Activated CD4-positive, alpha-beta T cell treated with anti-CD3 and anti-CD28 coated beads for 36 hours (primary cell): ENCODE measurements around the gene TACR1. TPM values are rescaled to one million over a fixed set of nuclear protein-coding genes. Genes with fewer than 3 reads are reported as not detected.
"Not testable (repeated sequence)": the region's sequence is repeated elsewhere in the genome, so short reads cannot be mapped to it uniquely, and the experiment has no call there.

Experiments used
- ATAC-seq: fragments of 200-7000 bp; cut with Tn5 transposase; one replicate; pipeline ENCODE4 v1.10.0; 2021; ENCODE audit warnings: mild to moderate bottlenecking, moderate library complexity
- CTCF ChIA-PET: fragments of 350-600 bp; sonication (Branson Sonifier 250); formaldehyde crosslinking; loops from one replicate; lab custom pipeline; 2021; ENCODE audit warnings: antibody characterized with exemption; lab: Charles Lee
- POLR2A ChIA-PET: fragments of 350-600 bp; sonication (Branson Sonifier 250); formaldehyde crosslinking; loops from one replicate; lab custom pipeline; 2021; ENCODE audit warnings: antibody characterized with exemption, inconsistent platforms; lab: Charles Lee
- DNase-seq: peaks from one replicate; pipeline ENCODE4 v3.0.0-alpha.2; 2020
- H3K27ac Mint-ChIP-seq: one replicate; pipeline ENCODE4 v1.8.0; 2021; ENCODE audit warnings: mixed read lengths
- H3K27me3 Mint-ChIP-seq: one replicate; pipeline ENCODE4 v1.8.0; 2021; ENCODE audit warnings: mixed read lengths
- H3K36me3 Mint-ChIP-seq: one replicate; pipeline ENCODE4 v1.8.0; 2021; ENCODE audit warnings: low read depth, mixed read lengths
- H3K4me1 Mint-ChIP-seq: one replicate; pipeline ENCODE4 v1.8.0; 2021; ENCODE audit warnings: mixed read lengths
- H3K4me3 Mint-ChIP-seq: one replicate; pipeline ENCODE4 v1.8.0; 2021; ENCODE audit warnings: mild to moderate bottlenecking, moderate library complexity, mixed read lengths
- H3K9me3 Mint-ChIP-seq: one replicate; pipeline ENCODE4 v1.8.0; 2021; ENCODE audit warnings: low read depth, mixed read lengths
- intact Hi-C, 2 experiments: fragments of 100-400 bp; cut with DNase I in 1 of 2; cut with micrococcal nuclease in 1 of 2; formaldehyde crosslinking; loops; one replicate each; pipeline versions ENCODE4 v1.14.2 to v1.15.1; 2022 to 2024; cut with DNase I, micrococcal nuclease
- total RNA-seq, 2 experiments: library from RNA; stranded (reverse); gene quantifications; one replicate each; pipeline ENCODE4 v1.2.3, GENCODE V29; 2021

TACR1 gene
- total RNA-seq, 2 experiments from 2014 or later, result not detected

GRCh38 chr2:75222527-75222926 lies 23.2 kb upstream of the TACR1 start:
- no peaks in the 10 kb centered on the region for H3K36me3 Mint-ChIP-seq
- ChIA-PET CTCF (interaction anchor here (0.9 kb wide), 1 partner anchor 20 kb away, joined by 3 read pairs; no protein-coding TSS in a partner anchor), POLR2A (no interaction called here)
- H3K9me3 Mint-ChIP-seq, result no peaks in the 10 kb centered on the region
- H3K4me3 Mint-ChIP-seq, result no peak overlapping the region
- ATAC-seq (no peak), DNase-seq (no peak)
- intact Hi-C loops, result no loop called here
- H3K27ac Mint-ChIP-seq, result no peak overlapping the region
- H3K4me1 Mint-ChIP-seq, result no peaks in the 10 kb centered on the region
- H3K27me3 Mint-ChIP-seq, result peaks cover 6% of the 10 kb centered on the region

- intact Hi-C loops, result no loop called here
- ATAC-seq, result no peak
- H3K9me3 Mint-ChIP-seq, result no peaks in the 10 kb centered on the region
- ChIA-PET POLR2A (no interaction called here), CTCF (no interaction called here)
- no peak overlapping the region for H3K27ac Mint-ChIP-seq
- no peaks in the 10 kb centered on the region for H3K4me1 Mint-ChIP-seq
- H3K27me3 Mint-ChIP-seq, result peaks cover 6% of the 10 kb centered on the region
- DNase-seq, result no peak
- no peaks in the 10 kb centered on the region for H3K36me3 Mint-ChIP-seq
- no peak overlapping the region for H3K4me3 Mint-ChIP-seq
Measured at GRCh38 chr2:75221862-75222261, 22.5 kb upstream of the TACR1 start.

GRCh38 chr2:75219213-75219612 lies 19.9 kb upstream of the TACR1 start:
- H3K9me3 Mint-ChIP-seq, H3K4me3 Mint-ChIP-seq, POLR2A ChIA-PET, H3K36me3 Mint-ChIP-seq, H3K27me3 Mint-ChIP-seq, CTCF ChIA-PET, DNase-seq, H3K4me1 Mint-ChIP-seq, H3K27ac Mint-ChIP-seq, intact Hi-C loops, ATAC-seq: not testable (repeated sequence)

DNA sequence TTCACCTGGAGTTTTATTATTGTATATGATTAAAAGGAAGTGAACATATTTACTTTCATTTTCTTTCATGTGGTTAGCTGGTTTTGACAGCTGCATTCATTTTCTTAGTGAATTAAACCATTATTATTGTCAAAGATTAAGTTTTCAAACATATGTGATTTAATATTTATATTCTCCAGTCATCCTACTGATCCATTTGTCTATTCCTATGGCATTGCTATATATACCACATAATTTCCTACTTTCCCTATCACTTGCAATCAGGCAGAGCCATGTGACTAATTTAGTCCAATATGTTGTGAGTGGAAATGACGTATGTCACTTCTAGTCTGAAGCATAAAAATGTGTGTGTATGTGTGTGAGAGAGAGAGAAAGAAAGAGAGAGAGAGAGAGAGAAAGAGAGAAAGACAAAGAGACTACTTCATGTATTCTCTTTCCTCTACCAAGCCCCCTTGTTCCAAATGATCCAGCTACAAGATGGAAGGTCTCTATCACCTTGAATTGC lies 12.0 kb upstream of the TACR1 start:
- ChIA-PET POLR2A (no interaction called here), CTCF (interaction anchor here (1.2 kb wide), 1 partner anchor 14 kb away, joined by 3 read pairs; no protein-coding TSS in a partner anchor)
- DNase-seq, result no peak
- H3K9me3 Mint-ChIP-seq, result no peaks in the 10 kb centered on the region
- H3K27me3 Mint-ChIP-seq, result peaks cover 8% of the 10 kb centered on the region
- no peak for ATAC-seq
- no peak overlapping the region for H3K27ac Mint-ChIP-seq
- intact Hi-C loops, result no loop called here
- peaks cover 5% of the 10 kb centered on the region for H3K4me1 Mint-ChIP-seq
- H3K36me3 Mint-ChIP-seq, result no peaks in the 10 kb centered on the region
- H3K4me3 Mint-ChIP-seq, result no peak overlapping the region

DNA sequence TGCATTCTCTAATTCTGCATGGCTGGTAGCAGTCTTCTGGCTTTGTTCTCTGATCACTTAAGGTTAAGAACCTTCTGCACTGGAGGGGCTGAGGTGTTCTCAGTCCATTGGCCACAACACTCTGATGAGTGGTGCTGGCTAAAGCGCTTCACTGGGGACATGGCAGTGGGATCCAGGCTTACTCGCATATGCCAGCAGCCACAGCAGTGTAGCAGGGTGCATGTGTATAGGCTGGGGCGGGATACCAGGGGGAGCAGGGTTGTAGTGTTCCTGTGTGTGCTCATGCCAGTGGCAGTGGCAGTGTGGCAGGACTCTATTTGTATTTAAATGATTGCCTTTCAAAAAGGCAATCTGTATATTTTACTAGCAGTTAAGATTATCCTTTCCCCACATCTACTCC lies 11.1 kb upstream of the TACR1 start:
- H3K36me3 Mint-ChIP-seq, result no peaks in the 10 kb centered on the region

DNA sequence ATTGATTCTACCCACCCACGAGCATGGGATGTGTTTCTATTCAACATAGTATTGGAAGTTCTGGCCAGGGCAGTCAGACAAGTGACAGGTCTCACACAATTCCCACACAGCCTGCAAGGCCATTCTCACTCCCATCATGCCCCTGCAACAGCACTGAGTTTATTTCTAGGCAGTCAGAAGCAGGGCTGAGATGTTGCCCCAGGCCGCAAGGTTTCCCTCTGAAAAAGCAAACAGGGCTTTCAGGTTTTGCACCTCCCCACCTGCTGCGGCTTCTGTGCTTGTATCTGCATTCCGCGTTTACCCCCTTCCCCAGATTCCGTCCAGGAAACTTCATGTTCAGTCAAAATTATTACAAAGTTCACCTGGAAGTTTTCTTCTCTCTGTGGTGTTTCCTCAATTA lies 9.4 kb upstream of the TACR1 start:
- peaks cover 25% of the 10 kb centered on the region for H3K27me3 Mint-ChIP-seq
- ChIA-PET POLR2A (no interaction called here), CTCF (interaction anchor here (0.6 kb wide), 1 partner anchor 138 kb away, joined by 3 read pairs; no protein-coding TSS in a partner anchor)
- no peaks in the 10 kb centered on the region for H3K9me3 Mint-ChIP-seq
- H3K36me3 Mint-ChIP-seq, result no peaks in the 10 kb centered on the region
- DNase-seq, result no peak
- H3K4me1 Mint-ChIP-seq, result peaks cover 5% of the 10 kb centered on the region
- no peak overlapping the region for H3K4me3 Mint-ChIP-seq
- no peak for ATAC-seq
- no peak overlapping the region for H3K27ac Mint-ChIP-seq
- intact Hi-C loops, result no loop called here

More for the DNA sequence above, 11.1 kb upstream of the TACR1 start:
- H3K9me3 Mint-ChIP-seq, result no peaks in the 10 kb centered on the region
- intact Hi-C loops, result no loop called here
- no peak overlapping the region for H3K27ac Mint-ChIP-seq
- no peak overlapping the region for H3K4me3 Mint-ChIP-seq
- ATAC-seq (no peak), DNase-seq (no peak)
- H3K4me1 Mint-ChIP-seq, result peaks cover 5% of the 10 kb centered on the region
- H3K27me3 Mint-ChIP-seq, result peaks cover 14% of the 10 kb centered on the region
- ChIA-PET POLR2A (no interaction called here), CTCF (no interaction called here)

DNA sequence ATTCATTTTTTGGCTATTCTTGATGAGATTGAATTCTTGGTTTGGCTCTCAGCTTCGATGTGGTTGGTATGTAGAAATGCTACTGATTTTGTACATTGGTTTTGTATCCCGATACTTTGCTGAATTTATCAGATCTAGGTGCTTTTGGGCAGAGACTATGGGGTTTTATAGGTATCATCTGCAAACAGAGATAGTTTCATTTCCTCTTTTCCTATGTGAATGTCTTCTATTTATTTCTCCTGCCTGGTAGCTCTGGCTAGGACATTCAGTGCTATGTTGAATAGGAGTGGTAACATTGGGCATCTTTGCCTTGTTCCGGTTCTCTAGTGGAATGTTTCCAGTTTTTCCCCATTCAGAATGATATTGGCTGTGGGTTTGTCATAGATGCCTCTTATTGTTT lies 5.5 kb upstream of the TACR1 start:
- H3K27ac Mint-ChIP-seq, result no peak overlapping the region
- peaks cover 7% of the 10 kb centered on the region for H3K4me1 Mint-ChIP-seq
- ChIA-PET CTCF (no interaction called here), POLR2A (no interaction called here)
- DNase-seq (no peak), ATAC-seq (no peak)
- H3K9me3 Mint-ChIP-seq, result no peaks in the 10 kb centered on the region
- H3K36me3 Mint-ChIP-seq, result no peaks in the 10 kb centered on the region
- intact Hi-C loops, result no loop called here
- no peak overlapping the region for H3K4me3 Mint-ChIP-seq
- peaks cover 36% of the 10 kb centered on the region for H3K27me3 Mint-ChIP-seq

DNA sequence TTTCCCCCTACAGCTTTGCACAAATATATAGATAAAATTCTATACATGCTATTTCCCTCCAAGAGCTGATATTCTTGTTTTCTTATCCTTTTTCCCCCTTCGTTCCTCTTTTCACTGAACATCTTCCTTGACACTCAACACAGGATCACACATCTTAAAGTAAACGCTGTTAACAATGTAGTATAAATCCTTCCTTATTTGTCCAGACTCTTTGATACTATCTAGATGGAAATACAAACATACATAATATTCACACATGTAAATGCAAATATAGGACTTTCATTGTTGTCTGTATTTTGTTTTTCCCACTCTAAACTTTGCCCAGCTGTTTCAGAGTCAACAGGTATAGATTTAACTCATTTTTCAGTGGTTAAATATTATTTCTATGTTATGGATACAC lies 3.0 kb upstream of the TACR1 start:
- H3K27ac Mint-ChIP-seq, result no peak overlapping the region
- CTCF ChIA-PET, result interaction anchor here (1.1 kb wide), 1 partner anchor 21 kb away, joined by 3 read pairs; no protein-coding TSS in a partner anchor
- no peaks in the 10 kb centered on the region for H3K36me3 Mint-ChIP-seq
- POLR2A ChIA-PET, result no interaction called here
- no peak for ATAC-seq
- DNase-seq, result no peak
- peaks cover 52% of the 10 kb centered on the region for H3K27me3 Mint-ChIP-seq
- peaks cover 13% of the 10 kb centered on the region for H3K4me1 Mint-ChIP-seq
- H3K9me3 Mint-ChIP-seq, result no peaks in the 10 kb centered on the region
- intact Hi-C loops, result no loop called here
- no peak overlapping the region for H3K4me3 Mint-ChIP-seq

DNA sequence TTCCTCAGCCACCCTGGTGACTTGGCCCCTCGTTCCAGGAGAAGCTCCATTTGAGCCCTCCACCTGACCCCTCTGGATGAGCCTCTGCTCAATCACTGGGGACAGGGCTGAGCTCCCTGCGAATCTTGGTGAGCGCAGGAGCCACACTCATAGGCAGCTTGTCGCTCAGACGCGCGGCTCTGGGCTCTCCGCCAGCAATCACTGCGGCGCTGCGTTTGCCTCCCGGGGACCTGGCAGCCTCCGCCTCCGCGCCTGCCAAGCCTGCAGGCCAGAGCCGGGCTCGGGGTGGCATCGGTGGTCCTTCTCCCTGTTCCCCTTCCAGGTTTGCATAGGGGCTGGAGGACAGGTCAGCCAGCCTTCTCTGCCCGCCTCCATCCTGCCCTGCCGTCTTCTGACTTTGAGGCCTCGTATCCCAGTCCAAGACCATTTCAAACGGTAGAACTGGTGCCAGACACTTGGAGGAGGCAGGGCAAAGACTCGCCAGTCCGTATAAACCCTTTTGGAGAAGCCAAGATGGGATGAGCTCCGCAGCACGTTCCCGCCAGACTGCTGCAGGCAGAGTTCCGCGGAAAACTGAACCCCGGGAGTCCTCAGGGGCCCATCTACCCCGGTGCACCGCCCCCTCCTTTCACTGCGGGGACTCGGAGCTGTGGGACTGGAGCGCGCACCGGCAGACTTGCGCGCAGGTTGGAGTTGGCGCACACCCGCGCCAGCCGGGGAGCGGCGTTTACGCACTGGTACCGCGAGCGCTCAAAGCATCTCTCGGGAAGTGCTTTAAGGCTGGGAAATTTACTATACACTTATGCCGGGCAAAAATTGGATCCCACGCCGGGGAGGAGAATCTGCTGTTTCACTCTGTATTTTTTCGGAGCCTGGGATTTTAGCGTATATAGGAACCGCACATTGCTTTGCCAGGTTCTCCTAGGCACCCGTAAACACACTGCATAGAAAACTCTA lies 1.1 kb upstream of the TACR1 start:
- ChIA-PET CTCF (interaction anchor here (0.7 to 1.4 kb wide), 7 partner anchors 136 to 1617 kb away, joined by 3 to 6 read pairs (median 3); no protein-coding TSS in a partner anchor), POLR2A (interaction anchor here (0.5 kb wide), 1 partner anchor 805 kb away, joined by 3 read pairs; no protein-coding TSS in a partner anchor)
- Mint-ChIP-seq H3K27me3 (peaks cover 51% of the 10 kb centered on the region), H3K9me3 (no peaks in the 10 kb centered on the region), H3K4me1 (peaks cover 13% of the 10 kb centered on the region), H3K4me3 (no peak overlapping the region), H3K36me3 (no peaks in the 10 kb centered on the region), H3K27ac (no peak overlapping the region)
- ATAC-seq (peak; percentile 36), DNase-seq (peak; percentile 36)
- intact Hi-C loops, result no loop called here

DNA sequence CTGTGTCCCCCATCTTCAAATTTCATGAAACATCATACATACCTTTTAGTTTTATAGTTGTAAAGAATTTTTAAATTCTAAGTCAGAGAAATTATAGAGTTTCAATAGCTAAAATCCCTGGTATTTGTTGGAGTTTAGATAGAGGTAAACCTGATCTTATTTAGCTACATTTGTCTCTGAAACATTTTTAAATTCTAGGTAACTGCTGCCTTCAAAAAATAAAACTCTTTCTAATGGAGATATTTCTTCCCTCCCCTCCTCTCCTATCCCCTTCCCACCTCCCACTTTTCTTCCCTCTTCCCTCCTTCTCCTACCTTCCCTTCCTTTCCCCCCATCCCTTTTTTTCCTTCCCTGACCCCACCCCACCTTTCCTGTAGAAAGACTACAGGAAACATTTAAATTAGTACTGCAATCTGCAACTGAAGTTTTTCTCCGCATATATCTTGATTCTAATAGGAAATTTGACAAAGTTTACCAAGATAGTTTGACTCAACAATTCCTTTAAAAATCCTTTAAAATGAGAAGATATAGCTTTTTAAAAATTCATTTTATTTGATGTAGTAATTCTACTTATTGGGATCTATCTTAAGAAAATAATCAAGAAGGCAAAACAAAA lies 4.1 kb downstream of the TACR1 start:
- Mint-ChIP-seq H3K9me3 (no peaks in the 10 kb centered on the region), H3K36me3 (no peaks in the 10 kb centered on the region), H3K4me3 (no peak overlapping the region), H3K4me1 (peaks cover 7% of the 10 kb centered on the region), H3K27ac (no peak overlapping the region), H3K27me3 (peaks cover 33% of the 10 kb centered on the region)
- DNase-seq (no peak), ATAC-seq (no peak)
- ChIA-PET POLR2A (no interaction called here), CTCF (no interaction called here)
- intact Hi-C loops, result loop anchor here (5.0 kb wide), 1 partner anchor 207 kb away; no protein-coding TSS in a partner anchor

- H3K36me3 Mint-ChIP-seq, result no peaks in the 10 kb centered on the region
- peaks cover 3% of the 10 kb centered on the region for H3K4me1 Mint-ChIP-seq
- no peak overlapping the region for H3K4me3 Mint-ChIP-seq
- H3K27ac Mint-ChIP-seq, result no peak overlapping the region
- intact Hi-C loops, result no loop called here
- H3K27me3 Mint-ChIP-seq, result peaks cover 29% of the 10 kb centered on the region
- no peaks in the 10 kb centered on the region for H3K9me3 Mint-ChIP-seq
- ChIA-PET POLR2A (no interaction called here), CTCF (interaction anchor here (1.1 kb wide), 1 partner anchor 130 kb away, joined by 3 read pairs; no protein-coding TSS in a partner anchor)
- ATAC-seq, result no peak
- DNase-seq, result no peak
Measured at GRCh38 chr2:75194184-75194868, 5.0 kb downstream of the TACR1 start.
